Muscle of arm (tissue), 12 donors: ENCODE results near the gene B4GALT1. TPM values are rescaled to one million over a fixed set of nuclear protein-coding genes. Genes with fewer than 3 reads are reported as not detected.
A peak's percentile ranks its signal among the peaks of the same experiment; 100 is the strongest.
"Not testable (repeated sequence)": the region's sequence is repeated elsewhere in the genome, so short reads cannot be mapped to it uniquely, and the experiment has no call there.

Experiments used
- DNase-seq: peaks from one replicate; pipeline ENCODE4 v3.0.0-alpha.2; 2013
- polyA plus RNA-seq, 12 donors: library from polyadenylated mRNA; unstranded; fragments of 120-200 nt; gene quantifications; one replicate each; pipeline ENCODE4 v1.2.1, GENCODE V29; 2013; ENCODE audit not compliant: insufficient read length in 12 of 12

B4GALT1 gene
- polyA plus RNA-seq, 12 donors: 34.6 to 569 (median 45.1) TPM

DNA sequence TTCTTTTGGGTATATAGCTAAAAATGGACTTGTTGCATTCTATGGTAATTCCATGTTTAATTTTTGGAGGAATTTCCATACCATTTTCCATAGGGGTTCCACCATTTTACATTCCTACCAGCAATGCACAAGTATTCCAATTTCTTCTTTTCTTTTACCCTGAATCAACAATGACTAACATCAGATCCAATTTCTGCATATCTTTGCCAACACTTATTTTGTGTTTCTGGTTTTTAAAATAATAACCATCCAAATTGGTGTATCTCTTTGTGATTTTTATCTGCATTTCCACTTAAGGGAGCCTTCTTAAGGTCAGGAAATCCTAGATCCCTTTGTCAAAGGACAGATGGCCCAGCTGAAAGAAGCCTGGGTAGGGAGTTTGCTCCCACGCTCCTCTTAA, 61.2 kb downstream of the B4GALT1 start:
- no peak for DNase-seq

DNA sequence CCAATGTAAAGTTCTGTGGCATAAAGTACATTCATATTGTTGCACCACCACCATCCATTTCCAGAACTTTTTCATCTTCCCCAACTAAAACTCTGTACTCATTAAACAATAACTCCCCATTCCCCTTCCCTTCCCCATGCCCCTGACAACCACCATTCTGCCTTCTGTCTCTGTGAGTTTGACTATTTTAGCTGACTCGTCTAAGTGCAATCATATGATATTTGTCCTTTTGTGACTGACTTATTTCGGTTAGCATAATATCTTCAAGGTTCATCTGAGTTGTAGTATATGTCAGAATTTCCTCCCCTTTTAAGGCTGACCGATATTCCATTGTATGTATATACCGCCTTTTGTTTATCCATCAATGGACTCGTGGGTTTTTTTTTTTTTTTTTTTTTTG, 61.6 kb downstream of the B4GALT1 start:
- no peak for DNase-seq

DNA sequence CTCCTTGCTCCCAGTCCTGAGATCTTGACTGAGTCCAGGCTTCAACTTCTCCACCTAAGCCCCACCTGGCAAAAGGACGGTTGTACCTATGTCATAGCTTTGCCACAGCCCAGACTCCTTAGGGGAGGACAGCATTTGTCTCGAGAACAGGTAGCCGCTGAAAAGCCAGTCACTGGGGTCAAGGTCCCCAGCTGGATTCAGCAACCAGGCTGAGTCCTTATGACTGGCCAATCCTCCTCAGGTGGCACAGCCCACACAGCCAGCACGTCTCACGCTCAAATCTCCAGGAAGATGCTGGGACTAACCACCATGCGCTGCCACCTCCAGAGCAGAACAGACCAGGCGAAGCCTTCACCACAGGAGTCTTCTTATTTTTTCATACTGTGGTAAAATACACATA, 62.7 kb downstream of the B4GALT1 start:
- no peak for DNase-seq

DNA sequence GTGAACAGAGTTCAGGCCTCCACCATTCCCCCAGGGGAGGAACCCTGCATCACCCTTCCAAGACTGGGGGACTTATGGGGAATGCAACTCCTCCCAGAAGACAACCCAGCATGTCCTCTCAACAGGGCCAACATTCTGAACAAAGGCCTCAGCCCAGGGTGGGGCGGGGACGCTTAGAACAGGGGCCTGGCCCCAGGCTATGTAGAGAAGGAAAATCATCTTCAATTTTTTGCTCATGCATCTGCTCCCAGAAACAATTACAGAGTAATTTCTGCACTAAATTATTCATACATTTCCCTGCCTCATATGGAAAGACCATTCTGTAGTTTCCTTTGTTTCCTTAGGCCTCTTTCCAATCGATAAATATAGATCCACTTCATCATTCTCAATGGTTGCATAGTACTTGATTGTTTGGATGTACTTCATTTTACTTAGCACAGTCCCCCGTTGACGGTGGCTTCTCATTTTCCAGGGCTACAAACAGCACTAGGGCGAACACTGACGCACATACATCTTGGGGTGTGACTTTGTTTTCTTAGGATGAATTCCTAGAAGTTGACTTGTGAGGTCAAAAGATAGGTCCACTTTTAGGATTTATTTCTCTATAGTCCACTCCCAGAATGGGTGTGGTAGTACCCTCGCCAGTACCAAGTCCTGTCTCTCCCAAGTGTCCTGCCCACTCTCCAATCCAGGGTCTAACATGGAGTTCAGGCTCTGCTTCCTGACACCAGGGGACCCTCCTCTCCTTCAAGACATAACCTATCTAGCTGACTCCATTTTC, 63.4 kb downstream of the B4GALT1 start:
- DNase-seq: no peak

DNA sequence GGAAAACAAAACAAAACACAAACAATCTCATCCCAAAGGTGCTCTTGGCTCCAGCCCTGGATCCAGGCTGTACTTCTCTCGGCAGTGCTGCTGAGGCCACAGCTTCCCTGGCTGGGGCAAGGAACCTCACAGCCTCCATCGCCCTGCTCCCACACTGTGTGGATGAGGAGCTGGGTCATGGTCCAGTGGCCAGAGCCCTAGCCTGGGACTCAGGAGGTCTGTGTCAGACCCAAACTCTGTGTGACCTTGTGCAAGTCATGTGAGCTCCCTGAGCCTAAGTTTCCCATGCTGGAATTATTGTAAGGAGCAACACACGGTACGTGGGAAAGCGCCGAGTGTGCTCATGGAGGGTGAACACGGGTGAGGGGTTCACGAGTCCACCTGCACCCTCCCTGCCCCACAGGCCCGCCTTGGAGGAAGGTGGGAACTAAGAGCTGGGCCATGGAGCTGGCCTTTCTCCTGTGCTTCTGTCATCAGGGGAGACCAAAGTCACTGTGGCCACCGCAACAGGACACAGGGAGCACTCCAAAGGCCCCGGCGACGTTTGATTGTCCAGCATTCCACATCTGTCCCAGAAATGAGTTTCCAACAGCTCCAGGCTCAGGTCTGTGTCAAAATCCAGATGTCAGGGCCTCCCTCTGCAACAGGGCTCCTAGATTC, 64.5 kb downstream of the B4GALT1 start:
- DNase-seq: no peak

DNA sequence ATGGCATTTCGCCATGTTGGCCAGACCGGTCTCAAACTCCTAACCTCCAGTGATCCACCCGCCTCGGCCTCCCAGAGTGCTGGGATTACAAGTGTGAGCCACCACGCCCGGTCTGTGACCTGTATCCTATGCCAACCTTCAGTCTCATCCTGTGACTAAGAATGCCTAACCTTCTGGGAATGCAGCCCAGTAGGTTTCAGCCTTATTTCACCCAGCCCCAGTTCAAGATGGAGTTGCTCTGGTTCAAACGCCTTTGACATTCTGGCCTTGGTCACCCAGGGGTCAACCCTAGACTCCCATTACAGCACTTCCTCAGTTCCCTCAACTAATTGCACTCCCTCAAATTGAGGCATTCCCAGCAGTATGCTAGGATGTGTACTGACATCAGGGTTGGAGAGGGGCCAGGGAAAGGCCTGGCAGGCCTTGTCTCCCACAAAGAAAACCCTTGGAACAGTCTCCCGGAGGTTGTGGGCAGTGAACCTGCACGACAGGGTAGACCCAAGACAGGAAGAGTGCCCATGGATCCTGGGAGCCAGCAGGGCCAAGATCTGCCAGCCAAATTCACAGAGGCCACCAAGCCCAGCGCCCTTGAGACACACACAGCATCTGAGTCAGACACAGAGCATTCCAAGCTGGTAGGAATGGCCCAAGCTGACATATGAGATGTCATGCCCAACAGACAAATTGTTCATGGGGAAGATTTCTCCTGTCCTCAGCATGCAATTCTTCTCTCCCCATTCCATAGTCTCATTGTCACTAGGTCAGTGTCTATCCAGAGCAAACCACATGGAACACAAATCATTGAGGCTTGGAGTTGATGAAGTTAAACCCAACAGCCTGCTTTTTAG, 65.8 kb downstream of the B4GALT1 start:
- no peak for DNase-seq

DNA sequence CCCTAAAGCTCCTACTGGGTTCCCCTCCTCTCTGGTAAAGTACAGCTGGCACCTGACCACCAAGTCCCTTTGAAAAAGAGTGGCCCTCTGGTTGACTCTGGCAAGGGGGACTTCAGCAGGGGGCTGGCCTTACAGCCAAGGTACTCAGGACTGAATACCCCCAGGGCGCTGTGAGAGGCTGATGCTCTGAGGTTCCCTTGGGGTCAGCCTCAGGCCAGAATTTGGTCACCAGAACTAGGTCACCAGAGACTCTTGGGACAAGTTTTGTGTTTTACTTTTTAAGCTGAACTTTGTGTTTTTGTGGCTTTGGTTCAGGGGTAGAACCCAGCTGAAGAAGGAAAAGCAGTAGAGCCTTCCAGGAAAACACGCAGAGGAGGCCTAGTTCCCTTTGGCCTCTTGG, 67.4 kb downstream of the B4GALT1 start:
- DNase-seq: no peak

DNA sequence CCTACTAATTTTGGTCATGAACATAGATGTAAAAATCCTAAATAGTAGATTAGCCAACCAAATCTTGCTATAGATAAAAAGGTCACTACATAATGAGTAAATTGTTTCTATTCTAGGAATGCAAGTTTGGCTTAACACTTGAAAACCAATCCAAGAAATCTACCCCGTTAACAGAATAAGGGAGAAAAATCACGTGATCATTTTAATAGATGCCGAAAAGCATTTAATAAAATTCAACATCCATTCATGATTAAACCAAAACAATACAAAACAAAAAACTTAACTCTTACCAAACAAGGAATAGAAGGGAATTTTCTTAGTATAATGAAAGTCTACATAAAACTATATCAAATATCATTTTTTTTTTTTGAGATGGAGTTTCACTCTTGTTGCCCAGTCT, 69.9 kb downstream of the B4GALT1 start:
- no peak for DNase-seq

DNA sequence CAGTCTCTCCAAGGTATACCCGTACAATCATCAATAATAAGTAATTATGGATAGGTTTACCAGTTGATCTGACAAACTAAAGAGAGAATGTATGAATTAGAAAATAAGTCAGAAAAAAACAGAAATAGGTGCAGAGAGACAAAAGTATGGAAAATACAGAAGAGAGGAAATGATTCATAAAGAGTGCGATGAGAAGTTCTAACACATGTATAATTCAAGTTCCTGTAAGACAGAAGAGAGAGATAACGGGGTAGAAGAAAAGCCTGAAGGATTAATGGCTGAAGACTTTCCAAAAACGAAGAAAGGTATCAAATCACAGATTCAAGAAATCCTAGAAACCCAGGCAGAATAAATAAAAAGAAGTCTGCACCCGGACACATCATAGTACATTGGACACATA, 74.5 kb downstream of the B4GALT1 start:
- no peak for DNase-seq

DNA sequence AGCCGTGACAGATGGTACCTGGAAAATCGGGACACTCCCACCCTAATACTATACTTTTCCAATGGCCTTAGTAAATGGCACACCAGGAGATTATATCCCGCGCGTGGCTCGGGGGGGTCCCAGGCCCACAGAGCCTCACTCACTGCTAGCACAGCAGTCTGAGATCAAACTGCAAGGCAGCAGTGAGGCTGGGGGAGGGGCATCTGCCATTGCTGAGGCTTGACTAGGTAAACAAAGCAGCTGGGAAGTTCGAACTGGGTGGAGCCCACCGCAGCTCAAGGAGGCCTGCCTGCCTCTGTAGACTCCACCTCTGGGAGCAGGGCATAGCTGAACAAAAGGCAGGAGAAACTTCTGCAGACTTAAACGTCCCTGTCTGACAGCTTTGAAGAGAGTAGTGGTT, 81.5 kb downstream of the B4GALT1 start:
- not testable (repeated sequence) for DNase-seq

DNA sequence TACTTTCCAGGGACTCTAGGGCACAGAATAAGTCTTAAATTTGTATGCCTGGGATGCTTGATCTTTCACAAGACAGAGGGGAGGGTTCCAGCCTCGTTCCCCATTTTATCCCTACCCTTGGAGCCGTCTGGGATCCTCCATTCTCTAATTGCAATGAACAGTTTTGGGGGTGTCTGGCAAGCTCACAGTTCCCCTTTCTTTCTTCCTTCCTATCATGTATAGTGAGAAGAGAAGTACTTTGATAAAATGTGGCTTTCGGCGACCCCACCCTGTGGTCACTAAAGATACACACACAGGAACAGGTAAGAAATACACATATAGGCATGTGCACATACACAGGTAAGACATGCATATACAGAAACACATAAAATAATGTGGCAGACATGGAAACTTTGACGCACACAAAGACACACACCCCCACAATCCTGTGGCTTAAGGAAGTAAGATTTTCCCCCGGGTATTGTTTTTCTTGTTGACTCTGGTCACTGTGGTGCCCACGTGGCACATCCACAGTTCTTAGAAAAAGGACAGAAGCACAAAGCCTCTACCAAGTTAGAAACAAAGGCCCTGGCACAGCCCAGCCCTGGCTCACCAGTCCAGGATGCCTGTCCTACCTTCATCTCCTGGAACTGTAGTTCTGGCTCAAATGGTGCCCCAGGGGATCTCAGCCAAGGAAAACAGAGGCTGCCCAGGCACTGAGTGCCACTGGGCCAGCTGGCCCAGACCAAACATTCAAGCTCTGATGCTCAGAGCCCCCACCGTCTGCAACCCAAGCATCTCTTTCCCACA, 84.4 kb downstream of the B4GALT1 start:
- no peak for DNase-seq

DNA sequence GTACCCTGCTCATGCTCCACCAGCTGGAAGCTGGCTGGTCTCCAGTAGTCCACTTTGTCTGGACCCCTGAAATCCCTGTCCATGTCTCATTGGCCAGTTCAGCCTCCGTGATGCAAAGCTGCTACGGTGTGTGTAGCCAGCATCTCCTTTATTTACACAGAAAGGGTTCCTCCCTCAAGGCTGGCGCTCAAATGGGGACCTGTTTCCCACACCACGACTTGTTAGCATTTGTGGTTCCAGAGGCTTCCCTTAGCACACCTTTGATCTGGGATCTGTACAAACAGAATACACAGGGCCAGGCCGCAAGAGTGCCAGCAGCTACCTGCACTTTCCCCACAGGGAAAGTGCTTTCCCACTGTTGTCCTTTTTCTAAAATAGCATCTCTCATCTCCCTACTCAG, 85.0 kb downstream of the B4GALT1 start:
- DNase-seq: no peak

DNA sequence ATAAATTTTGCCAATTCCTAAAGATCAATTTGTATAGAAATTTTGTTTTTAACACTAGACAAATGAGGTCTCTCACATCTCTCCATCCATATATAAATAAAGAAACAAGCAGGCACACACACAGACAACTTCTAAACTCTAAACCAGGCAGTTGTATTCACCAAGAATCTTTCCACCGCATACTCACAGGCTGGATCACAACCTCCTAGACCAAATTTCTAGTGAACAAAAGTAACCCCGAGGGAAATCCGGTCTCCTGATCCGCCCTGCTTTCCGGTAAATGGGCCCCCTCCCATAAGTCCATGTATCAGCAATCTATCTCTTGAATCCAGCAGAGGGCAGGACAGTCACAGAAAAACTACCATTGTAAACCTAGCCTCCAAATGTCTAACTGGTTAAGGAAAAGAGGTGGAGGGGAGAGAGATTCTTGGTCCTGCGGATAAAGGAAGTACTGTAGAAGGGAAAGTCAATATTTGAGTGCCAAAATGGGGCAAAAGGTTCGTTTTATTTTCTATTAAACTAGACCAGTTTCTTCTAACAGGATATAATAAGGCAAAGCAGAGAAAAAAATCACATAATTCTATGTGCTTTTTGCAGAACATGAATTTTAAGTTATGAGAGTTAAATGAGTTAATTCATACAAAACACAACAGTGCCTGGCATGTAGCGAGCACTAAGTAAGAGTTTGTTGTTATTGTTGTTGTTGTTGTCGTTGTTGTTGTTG, 85.8 kb downstream of the B4GALT1 start:
- DNase-seq: peak; percentile 86

DNA sequence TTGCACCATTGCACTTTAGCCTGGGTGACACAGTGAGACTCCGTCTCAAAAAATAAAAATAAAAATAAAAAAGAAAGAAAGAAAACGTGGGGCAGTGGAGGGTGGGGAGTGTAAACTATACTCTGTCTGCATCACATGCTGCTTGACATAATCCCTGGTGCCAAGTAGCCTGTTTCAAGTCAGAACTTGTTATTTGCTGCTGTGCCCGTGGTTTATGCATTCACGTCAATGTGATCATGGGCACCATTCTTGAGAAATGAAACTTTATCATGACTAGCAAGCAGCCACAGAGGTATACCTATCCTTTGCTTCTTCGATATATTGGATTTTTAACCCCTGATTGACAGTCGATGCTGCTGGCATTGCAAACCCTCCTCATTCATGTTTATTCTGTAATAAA, 86.6 kb downstream of the B4GALT1 start:
- DNase-seq: no peak

DNA sequence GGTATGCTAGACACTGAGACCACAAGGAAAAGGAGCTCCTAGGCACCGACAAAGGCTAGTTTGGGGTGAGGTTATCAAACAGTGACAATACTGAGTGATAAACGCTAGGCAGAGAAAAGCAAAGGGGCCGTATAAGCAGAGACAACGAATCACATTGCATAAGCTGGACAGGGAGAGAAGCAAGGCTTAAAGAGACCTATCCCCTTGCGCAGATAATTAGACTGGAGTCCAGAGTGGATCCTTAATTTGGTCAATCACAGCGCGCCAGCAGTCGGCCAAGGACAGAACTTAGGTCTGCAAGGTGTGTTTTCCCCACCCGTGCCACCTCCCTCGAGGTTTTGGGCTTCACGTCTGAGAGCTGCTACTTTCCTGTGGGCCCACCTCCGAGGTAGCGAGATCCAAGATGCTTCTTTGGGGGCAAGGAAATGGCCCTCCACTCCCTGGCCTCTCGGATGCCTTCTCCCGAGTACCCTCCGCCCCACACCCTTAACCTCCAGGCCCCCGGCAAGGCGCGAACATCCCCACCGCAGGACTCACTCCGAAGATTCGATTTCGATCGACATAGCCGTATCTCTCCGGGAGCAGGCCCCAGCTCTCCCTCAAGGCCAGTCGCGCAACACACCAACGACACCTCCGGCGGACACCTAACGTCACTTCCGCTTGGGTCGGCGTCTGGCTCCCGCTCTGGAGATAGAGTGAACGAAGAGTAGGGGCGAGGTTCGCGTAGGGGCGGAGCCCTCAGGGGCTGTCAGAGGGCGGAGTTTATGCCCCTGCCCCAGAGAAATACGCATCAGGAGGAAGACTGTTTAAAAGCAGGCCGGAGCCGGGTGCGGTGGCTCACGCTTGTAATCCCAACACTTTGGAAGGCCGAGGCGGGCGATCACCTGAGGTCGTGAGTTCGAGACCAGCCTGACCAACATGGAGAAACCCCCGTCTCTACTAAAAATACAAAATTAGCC, 90.8 kb downstream of the B4GALT1 start, which contains the start of gene SMU1:
SMU1 (minus strand) TSS at position 629 of the 959 bp plus-strand sequence; CDS start at position 563, 66 bp downstream.
- peak; percentile 99 for DNase-seq

DNA sequence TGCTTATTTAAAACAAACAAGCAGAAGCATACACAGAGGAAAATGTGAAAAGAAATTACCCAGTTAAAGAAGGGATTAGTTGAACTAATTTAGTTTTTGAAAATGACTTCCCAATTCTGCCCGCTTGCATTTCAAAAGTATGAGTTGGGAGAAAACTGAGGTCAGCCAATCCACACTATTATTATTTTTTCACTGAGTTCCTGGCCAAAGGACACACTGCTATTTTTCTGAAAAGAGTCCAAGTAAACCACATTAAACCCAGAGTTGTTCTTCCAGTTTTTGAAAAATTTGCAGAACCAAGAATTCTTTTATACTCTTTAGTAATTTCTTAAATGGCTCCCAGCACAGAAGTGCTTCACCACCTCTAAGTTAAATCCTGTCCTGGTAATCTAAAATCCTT, 98.1 kb downstream of the B4GALT1 start:
- no peak for DNase-seq

DNA sequence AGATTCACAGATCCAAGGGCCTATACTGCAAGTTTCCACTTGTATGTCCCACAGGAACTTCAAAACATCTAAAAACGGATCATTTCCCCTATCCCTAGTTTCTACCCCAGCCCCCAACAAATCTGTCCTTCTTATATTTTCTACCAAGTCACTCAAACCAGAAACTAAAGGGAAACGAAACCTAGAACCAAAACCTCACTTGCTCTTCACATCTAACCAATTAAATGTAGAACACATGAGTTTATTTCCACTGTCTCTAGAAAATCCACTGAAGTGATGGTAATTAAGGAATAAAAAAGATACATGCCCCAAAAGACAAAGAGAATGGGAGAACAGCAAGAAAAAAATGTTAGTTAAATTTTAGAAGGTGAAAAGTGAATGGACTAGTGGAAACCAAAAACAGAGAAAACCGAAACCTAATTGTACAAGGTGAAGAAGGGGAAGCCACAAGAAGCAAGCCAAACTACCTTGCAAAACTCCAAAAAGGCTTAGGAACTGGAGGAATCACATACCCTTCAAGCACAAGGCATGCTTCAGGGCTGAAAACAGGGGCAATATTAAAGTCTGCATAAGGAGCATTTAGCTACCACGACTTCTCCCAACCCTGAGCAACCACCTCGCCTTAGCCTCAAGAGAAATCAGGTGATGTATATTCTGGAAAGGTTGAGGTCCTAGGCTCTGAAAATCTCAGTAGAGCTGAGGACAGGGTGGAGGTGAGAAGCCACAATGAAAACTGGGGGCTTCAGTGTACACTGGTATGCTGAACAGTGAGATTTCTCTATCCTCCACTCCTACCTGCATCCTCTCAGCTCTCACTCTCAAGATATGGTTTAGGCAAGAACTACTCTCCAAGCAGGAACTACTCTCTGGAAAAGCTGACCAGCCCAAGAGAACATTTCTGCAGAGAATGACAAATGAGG, 101.7 kb downstream of the B4GALT1 start:
- no peak for DNase-seq
